ENCODE data around the gene SLC8B1.

The SLC8B1 gene

GRCh38 chr12:113273053-113273725, 61.7 kb downstream of the SLC8B1 start:
- in situ Hi-C loops (cut with MboI; ENCODE audit: low sequenced_read_pairs), result no loop called here

- in situ Hi-C loops (cut with MboI; ENCODE audit: low sequenced_read_pairs), result no loop called here
Measured at GRCh38 chr12:113271853-113272561, 62.9 kb downstream of the SLC8B1 start.

GRCh38 chr12:113271466-113271852, 63.5 kb downstream of the SLC8B1 start:
- in situ Hi-C loops (cut with MboI; ENCODE audit: low sequenced_read_pairs), result no loop called here

- in situ Hi-C loops (cut with MboI; ENCODE audit: low sequenced_read_pairs), result no loop called here
Measured at GRCh38 chr12:113270709-113271009, 64.2 kb downstream of the SLC8B1 start.

GRCh38 chr12:113269257-113269943, 65.5 kb downstream of the SLC8B1 start:
- in situ Hi-C loops (cut with MboI; ENCODE audit: low sequenced_read_pairs), result no loop called here

- in situ Hi-C loops (cut with MboI; ENCODE audit: low sequenced_read_pairs), result no loop called here
Measured at GRCh38 chr12:113268621-113269020, 66.3 kb downstream of the SLC8B1 start.

GRCh38 chr12:113268136-113268535, 66.8 kb downstream of the SLC8B1 start:
- in situ Hi-C loops (cut with MboI; ENCODE audit: low sequenced_read_pairs), result no loop called here

GRCh38 chr12:113267621-113268020, 67.3 kb downstream of the SLC8B1 start:
- in situ Hi-C loops (cut with MboI; ENCODE audit: low sequenced_read_pairs), result no loop called here

- in situ Hi-C loops (cut with MboI; ENCODE audit: low sequenced_read_pairs), result no loop called here
Measured at GRCh38 chr12:113266106-113266895, 68.6 kb downstream of the SLC8B1 start.

- in situ Hi-C loops (cut with MboI; ENCODE audit: low sequenced_read_pairs), result no loop called here
Measured at GRCh38 chr12:113263431-113263963, 71.4 kb downstream of the SLC8B1 start.

- in situ Hi-C loops (cut with MboI; ENCODE audit: low sequenced_read_pairs), result no loop called here
Measured at GRCh38 chr12:113262710-113263109, 72.2 kb downstream of the SLC8B1 start.

GRCh38 chr12:113261847-113262470, 73.0 kb downstream of the SLC8B1 start:
- in situ Hi-C loops (cut with MboI; ENCODE audit: low sequenced_read_pairs), result no loop called here

- in situ Hi-C loops (cut with MboI; ENCODE audit: low sequenced_read_pairs), result no loop called here
Measured at GRCh38 chr12:113260636-113261300, 74.1 kb downstream of the SLC8B1 start.

GRCh38 chr12:113260127-113260526, 74.8 kb downstream of the SLC8B1 start:
- in situ Hi-C loops (cut with MboI; ENCODE audit: low sequenced_read_pairs), result no loop called here

GRCh38 chr12:113257564-113257963, 77.3 kb downstream of the SLC8B1 start:
- in situ Hi-C loops (cut with MboI; ENCODE audit: low sequenced_read_pairs), result no loop called here

GRCh38 chr12:113254298-113254697, 80.6 kb downstream of the SLC8B1 start:
- in situ Hi-C loops (cut with MboI; ENCODE audit: low sequenced_read_pairs), result no loop called here

- in situ Hi-C loops (cut with MboI; ENCODE audit: low sequenced_read_pairs), result no loop called here
Measured at GRCh38 chr12:113253532-113254285, 81.2 kb downstream of the SLC8B1 start.

- in situ Hi-C loops (cut with MboI; ENCODE audit: low sequenced_read_pairs), result no loop called here
Measured at GRCh38 chr12:113252494-113252893, 82.4 kb downstream of the SLC8B1 start.

GRCh38 chr12:113251404-113252070, 83.4 kb downstream of the SLC8B1 start:
- in situ Hi-C loops (cut with MboI; ENCODE audit: low sequenced_read_pairs), result no loop called here

Measured in HL-60/S4 treated with phorbol 12-myristate 13-acetate at 8.2 ng/mL for 4 days and 3 days (cell line).